Measurements from ENCODE around the gene ATP9A.
A peak's percentile ranks its signal among the peaks of the same experiment; 100 is the strongest.
"Not testable (repeated sequence)": the region's sequence is repeated elsewhere in the genome, so short reads cannot be mapped to it uniquely, and the experiment has no call there.

Gene ATP9A

GRCh38 chr20:51654060-51654459, 114.1 kb downstream of the ATP9A start:
- intact Hi-C loops (cut with DNase I): no loop called here
- no peak for DNase-seq

- intact Hi-C loops (cut with DNase I): no loop called here
- no peak for DNase-seq
Observed at GRCh38 chr20:51653226-51653625, 115.0 kb downstream of the ATP9A start.

- peak in 22 of 42 donors; percentile 8 to 56 (median 27) for DNase-seq
- intact Hi-C loops (cut with DNase I): no loop called here
Observed at GRCh38 chr20:51651921-51652549, 116.2 kb downstream of the ATP9A start.

GRCh38 chr20:51650685-51651134, 117.5 kb downstream of the ATP9A start:
- intact Hi-C loops (cut with DNase I): no loop called here

GRCh38 chr20:51648571-51648947, 119.6 kb downstream of the ATP9A start:
- DNase-seq: no peak
- intact Hi-C loops (cut with DNase I): no loop called here

More at GRCh38 chr20:51650685-51651134, 117.5 kb downstream of the ATP9A start:
- no peak for DNase-seq

- no peak for DNase-seq
- intact Hi-C loops (cut with DNase I): no loop called here
Observed at GRCh38 chr20:51647674-51648570, 120.3 kb downstream of the ATP9A start.

GRCh38 chr20:51643810-51644209, 124.4 kb downstream of the ATP9A start:
- DNase-seq; intact Hi-C loops (cut with DNase I): not testable (repeated sequence)

GRCh38 chr20:51643390-51643789, 124.8 kb downstream of the ATP9A start:
- intact Hi-C loops (cut with DNase I): no loop called here
- no peak for DNase-seq

GRCh38 chr20:51641866-51642265, 126.3 kb downstream of the ATP9A start:
- intact Hi-C loops (cut with DNase I): no loop called here
- DNase-seq: no peak

- intact Hi-C loops (cut with DNase I): no loop called here
- no peak for DNase-seq
Observed at GRCh38 chr20:51640743-51641142, 127.4 kb downstream of the ATP9A start.

- intact Hi-C loops (cut with DNase I): no loop called here
- DNase-seq: peak in 41 of 42 donors; percentile 25 to 89 (median 73)
Observed at GRCh38 chr20:51639206-51639832, 128.9 kb downstream of the ATP9A start.

GRCh38 chr20:51637241-51637640, 130.9 kb downstream of the ATP9A start:
- no peak for DNase-seq
- intact Hi-C loops (cut with DNase I): no loop called here

- peak in 13 of 42 donors; percentile 12 to 67 (median 42) for DNase-seq
- intact Hi-C loops (cut with DNase I): no loop called here
Observed at GRCh38 chr20:51636123-51636522, 132.1 kb downstream of the ATP9A start.

GRCh38 chr20:51635680-51636079, 132.5 kb downstream of the ATP9A start:
- intact Hi-C loops (cut with DNase I): no loop called here

GRCh38 chr20:51634877-51635276, 133.3 kb downstream of the ATP9A start:
- no peak for DNase-seq
- intact Hi-C loops (cut with DNase I): no loop called here

More at GRCh38 chr20:51635680-51636079, 132.5 kb downstream of the ATP9A start:
- DNase-seq: no peak

- DNase-seq: no peak
- intact Hi-C loops (cut with DNase I): no loop called here
Observed at GRCh38 chr20:51634257-51634656, 133.9 kb downstream of the ATP9A start.

- intact Hi-C loops (cut with DNase I): no loop called here
- DNase-seq: no peak
Observed at GRCh38 chr20:51633430-51633829, 134.8 kb downstream of the ATP9A start.

GRCh38 chr20:51631953-51632352, 136.2 kb downstream of the ATP9A start:
- DNase-seq: no peak
- intact Hi-C loops (cut with DNase I): no loop called here

GRCh38 chr20:51631011-51631950, 136.9 kb downstream of the ATP9A start:
- intact Hi-C loops (cut with DNase I): no loop called here
- DNase-seq: peak in 2 of 42 donors; percentile 31 to 59
